Stimulated activated effector memory CD8-positive, alpha-beta T cell treated with anti-CD3 and anti-CD28 coated beads, Interleukin-12 subunit alpha, Interleukin-12 subunit beta, amount 100 ng/mL, for 72 hours (primary cell): ENCODE results near the gene ACBD3.

ENCODE experiments used
- ATAC-seq: fragments of 150-1000 bp; cut with Tn5 transposase; 2 replicates; pipeline ENCODE4 v1.10.0; 2021
- DNase-seq, 2 donors: peaks; one replicate each; pipeline ENCODE4 v3.0.0; 2021 to 2022; ENCODE audit warnings: low spot score in 2 of 2
- H3K27ac Mint-ChIP-seq: one replicate; pipeline ENCODE4 v1.8.0; 2022; ENCODE audit warnings: mild to moderate bottlenecking, mixed read lengths
- H3K36me3 Mint-ChIP-seq: one replicate; pipeline ENCODE4 v1.8.0; 2022; ENCODE audit warnings: mild to moderate bottlenecking, mixed read lengths
- H3K4me1 Mint-ChIP-seq: one replicate; pipeline ENCODE4 v1.8.0; 2022; ENCODE audit warnings: mixed read lengths
- H3K4me3 Mint-ChIP-seq: one replicate; pipeline ENCODE4 v1.8.0; 2022; ENCODE audit warnings: mild to moderate bottlenecking, mixed read lengths
- H3K9me3 Mint-ChIP-seq: one replicate; pipeline ENCODE4 v1.8.0; 2022; ENCODE audit warnings: mixed read lengths

ACBD3 gene

GRCh38 chr1:226097866-226098625 is 88.5 kb downstream of the ACBD3 start:
- Mint-ChIP-seq H3K4me1 (peaks cover 8% of the 10 kb centered on the region), H3K9me3 (no peaks in the 10 kb centered on the region), H3K4me3 (no peak overlapping the region), H3K27ac (no peak overlapping the region), H3K36me3 (no peaks in the 10 kb centered on the region)
- DNase-seq (no peak), ATAC-seq (no peak)

- ATAC-seq: no peak
- no peak overlapping the region for H3K4me3 Mint-ChIP-seq
- DNase-seq: no peak
- no peak overlapping the region for H3K27ac Mint-ChIP-seq
- H3K4me1 Mint-ChIP-seq: no peaks in the 10 kb centered on the region
- no peaks in the 10 kb centered on the region for H3K36me3 Mint-ChIP-seq
- H3K9me3 Mint-ChIP-seq: no peaks in the 10 kb centered on the region
Measured at GRCh38 chr1:226095286-226095685, 91.3 kb downstream of the ACBD3 start.
